ENCODE data around the gene GTF2F1. TPM values are rescaled to one million over a fixed set of nuclear protein-coding genes. Genes with fewer than 3 reads are reported as not detected.

GTF2F1 gene
- total RNA-seq, 2 experiments from 2014 or later, result 53.5 to 63.0 TPM

GRCh38 chr19:6333439-6333838 lies 59.5 kb downstream of the GTF2F1 start, which contains the start of gene ACER1:
Gene ACER1 (minus strand): TSS chr19:6333612. CDS start chr19:6333551, 61 bp downstream.
- Mint-ChIP-seq H3K27me3 (ENCODE audit: low read depth) (no peaks in the 10 kb centered on the region), H3K4me3 (no peak within 1 kb of the TSS), H3K36me3 (ENCODE audit: low read depth) (no peaks in the 10 kb centered on the region), H3K4me1 (ENCODE audit: low read depth) (no peaks in the 10 kb centered on the region), H3K27ac (no peak within 1 kb of the TSS), H3K9me3 (no peaks in the 10 kb centered on the region)
- intact Hi-C loops (cut with micrococcal nuclease), result no loop called here
- DNase-seq, result no peak
- CTCF ChIA-PET, result interaction anchor here (0.6 kb wide), 1 partner anchor 29 kb away, joined by 5 read pairs; no protein-coding TSS in a partner anchor

Small RNA genes within 50 kb of the gene (microRNA-seq; reads per million reads assigned to microRNA genes)
- gene MIR3940 (ENCODE audit: borderline microRNAs expressed, borderline replicate concordance) (3.3 reads per million), gene MIR6790 (ENCODE audit: borderline microRNAs expressed, borderline replicate concordance) (not detected), gene MIR6885 (ENCODE audit: borderline microRNAs expressed, borderline replicate concordance) (not detected)

Other genes starting within 250 kb of the GTF2F1 start
- gene MLLT1, start 113.2 kb downstream of the GTF2F1 start, total RNA-seq, result 10 to 100 TPM; 30.6 to 31.3 TPM
- gene ACER1, start 59.6 kb downstream of the GTF2F1 start, total RNA-seq, result not detected
- gene CLPP, start 31.6 kb downstream of the GTF2F1 start, total RNA-seq, result 100 to 1,000 TPM; 176 to 180 TPM
- gene ALKBH7, start 20.4 kb downstream of the GTF2F1 start, total RNA-seq, result 10 to 100 TPM; 39.5 to 42.4 TPM
- gene PSPN, start 17.2 kb downstream of the GTF2F1 start, total RNA-seq, result 1 to 10 TPM; 1.9 to 2.5 TPM
- 100 to 1,000 TPM; 290 to 296 TPM for gene KHSRP, start 31.6 kb upstream of the GTF2F1 start, total RNA-seq
- not detected for gene SLC25A41, start 40.6 kb upstream of the GTF2F1 start, total RNA-seq
- gene SLC25A23, start 66.6 kb upstream of the GTF2F1 start, total RNA-seq, result 10 to 100 TPM; 16.2 to 18.2 TPM
- 1 to 10 TPM; 1.2 to 1.4 TPM for gene CRB3, start 71.1 kb upstream of the GTF2F1 start, total RNA-seq
- gene DENND1C, start 88.6 kb upstream of the GTF2F1 start, total RNA-seq, result 10 to 100 TPM; 55.7 to 57.9 TPM
- 1 to 10 TPM; 6.4 to 7.0 TPM for gene TUBB4A, start 109.1 kb upstream of the GTF2F1 start, total RNA-seq
- gene TNFSF9, start 137.9 kb upstream of the GTF2F1 start, total RNA-seq, result 1 to 10 TPM; 1.3 to 1.5 TPM
- gene CD70, start 198.0 kb upstream of the GTF2F1 start, total RNA-seq, result 1 to 10 TPM; 3.1 to 3.7 TPM

Measured in activated naive CD4-positive, alpha-beta T cell treated with anti-CD3 and anti-CD28 coated beads for 36 hours (primary cell).